Loucy (cell line): ENCODE data around the gene RGS6.

Experiments used
- CTCF ChIP-seq: fragments of 200-600 bp; sonication (generic); conservative IDR thresholded peaks from 2 replicates; pipeline ENCODE4 v1.5.1; 2014; ENCODE audit warnings: mild to moderate bottlenecking, antibody characterized with exemption, low read length
- EZH2phosphoT487 ChIP-seq: fragments of 200-600 bp; IDR thresholded peaks from 2 replicates; pipeline ENCODE4 v1.6.1; 2018; ENCODE audit warnings: antibody characterized with exemption, mild to moderate bottlenecking, moderate library complexity, borderline replicate concordance

- TF ChIP-seq CTCF (no peak), EZH2phosphoT487 (no peak)
Observed at GRCh38 chr14:72254202-72254936, 322.1 kb downstream of the RGS6 start.
